Prostate gland (tissue), 2 donors: ENCODE data around the gene OR10D3. TPM values are rescaled to one million over a fixed set of nuclear protein-coding genes. Genes with fewer than 3 reads are reported as not detected.

ENCODE experiments used
- DNase-seq: peaks from one replicate; pipeline ENCODE4 v3.0.0-alpha.2; 2019; ENCODE audit warnings: low spot score
- H3K27ac ChIP-seq, 2 donors: fragments of 200-600 bp; sonication (generic); 2 replicates each; pipeline ENCODE4 v1.5.1; 2017 to 2019
- H3K27me3 ChIP-seq: fragments of 200-600 bp; sonication (generic); replicated peaks from 2 replicates; pipeline ENCODE4 v1.5.1; 2019; ENCODE audit not compliant: insufficient read depth
- H3K36me3 ChIP-seq, 2 donors: fragments of 200-600 bp; sonication (generic); 1 replicate in 1 of 2; 2 replicates in 1 of 2; pipeline versions ENCODE4 v1.5.1 to v1.8.1; 2017 to 2019
- H3K4me1 ChIP-seq: fragments of 200-600 bp; sonication (generic); replicated peaks from 2 replicates; pipeline ENCODE4 v1.5.1; 2019
- H3K4me3 ChIP-seq, 2 donors: fragments of 200-600 bp; sonication (generic); 2 replicates each; pipeline ENCODE4 v1.5.1; 2017 to 2019
- H3K9me3 ChIP-seq: fragments of 200-600 bp; sonication (generic); 2 replicates; pipeline ENCODE4 v1.5.1; 2017
- CTCF ChIP-seq, 4 experiments: fragments of 200-600 bp in 2 of 4; fragments of 450-650 bp in 2 of 4; sonication (generic) in 2 of 4; IDR thresholded peaks; 1 replicate in 3 of 4; 2 replicates in 1 of 4; pipeline ENCODE4 v1.5.1; 2016 to 2019; ENCODE audit warnings: antibody characterized with exemption in 4 of 4, mild to moderate bottlenecking in 2 of 4, moderate library complexity in 2 of 4
- POLR2A ChIP-seq: fragments of 450-650 bp; IDR thresholded peaks from one replicate; pipeline ENCODE4 v1.6.1; 2016; ENCODE audit warnings: antibody characterized with exemption, mild to moderate bottlenecking
- POLR2AphosphoS5 ChIP-seq: sonication (generic); formaldehyde crosslinking; IDR thresholded peaks from one replicate; pipeline ENCODE4 v1.6.1; 2017; ENCODE audit warnings: antibody characterized with exemption
- WGBS: methylation state at CpG from one replicate; pipeline ENCODE4 v1.1.5; 2018; 5-methylcytosine and 5-hydroxymethylcytosine counted together
- intact Hi-C: fragments of 100-400 bp; cut with DNase I; formaldehyde crosslinking; loops from one replicate; pipeline ENCODE4 v1.14.2; 2022
- total RNA-seq, 2 donors: library from RNA; depleted of rRNA; stranded (reverse); fragments of >200 nt; gene quantifications; one replicate each; pipeline ENCODE4 v1.1.0, GENCODE V29; 2016

The OR10D3 gene
- total RNA-seq, 2 donors from 2014 or later, result not detected

DNA sequence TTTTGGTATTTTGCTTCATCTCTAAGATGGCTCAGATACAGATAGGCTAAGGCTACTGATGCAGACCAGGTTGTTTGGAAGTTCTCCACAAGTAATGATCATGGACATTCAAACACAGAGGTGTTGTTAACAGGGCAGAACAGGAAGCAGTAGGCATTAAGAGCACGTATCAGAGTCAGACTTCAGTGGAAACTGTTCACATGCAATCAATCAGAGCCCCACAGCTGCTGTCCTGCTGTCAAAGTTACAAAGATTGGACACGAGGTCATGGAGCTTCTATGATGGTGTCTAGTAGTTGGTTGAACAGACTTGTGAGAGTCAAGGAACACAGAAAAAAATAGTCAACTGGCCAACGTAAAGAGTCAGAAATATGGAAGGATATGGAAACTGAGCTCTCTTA is 19.8 kb downstream of the OR10D3 start:
- no peaks in the 10 kb centered on the region for H3K36me3 ChIP-seq
- no peaks in the 10 kb centered on the region for H3K9me3 ChIP-seq
- no peak overlapping the region for H3K27ac ChIP-seq
- TF ChIP-seq POLR2AphosphoS5, result no peak
- TF ChIP-seq POLR2A, result no peak
- TF ChIP-seq CTCF (IDR thresholded peaks at IDR 0.05), result no peak
- 55% methylated on average over 3 of the region's 3 CpGs for WGBS
- intact Hi-C loops, result no loop called here
- H3K4me3 ChIP-seq, result no peak overlapping the region
- no peak for DNase-seq
- H3K4me1 ChIP-seq, result no peaks in the 10 kb centered on the region
- H3K27me3 ChIP-seq, result no peaks in the 10 kb centered on the region

DNA sequence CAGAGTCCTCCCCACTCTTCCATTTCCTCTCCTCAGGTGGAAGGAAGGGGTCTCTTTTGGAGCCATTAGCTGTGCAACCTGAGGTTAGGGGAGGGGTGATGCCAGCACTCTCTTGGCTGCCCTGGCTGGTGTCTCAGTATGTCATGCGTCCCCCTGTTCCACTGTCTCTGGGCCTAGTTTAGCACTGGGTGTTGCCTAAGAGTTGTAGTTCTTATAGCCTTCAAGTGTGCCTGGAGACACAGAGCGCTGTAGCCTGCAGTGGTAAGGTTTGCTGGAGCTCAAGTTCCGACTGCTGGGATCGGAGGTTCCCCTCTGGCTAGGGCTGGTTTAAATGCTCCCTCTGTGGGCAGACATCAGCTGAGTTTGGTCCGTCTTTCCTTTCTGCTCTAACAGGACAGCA is 20.9 kb downstream of the OR10D3 start:
- Histone ChIP-seq H3K4me1 (no peaks in the 10 kb centered on the region), H3K4me3 (no peak overlapping the region), H3K9me3 (no peaks in the 10 kb centered on the region), H3K36me3 (no peaks in the 10 kb centered on the region), H3K27ac (no peak overlapping the region), H3K27me3 (no peaks in the 10 kb centered on the region)
- DNase-seq, result no peak
- WGBS, result 90% methylated on average over 5 of the region's 5 CpGs
- TF ChIP-seq CTCF (IDR thresholded peaks at IDR 0.05), result no peak
- TF ChIP-seq POLR2AphosphoS5, result no peak
- no peak for TF ChIP-seq POLR2A
- intact Hi-C loops, result no loop called here

- Histone ChIP-seq H3K4me1 (no peaks in the 10 kb centered on the region), H3K27me3 (no peaks in the 10 kb centered on the region), H3K4me3 (no peak overlapping the region), H3K36me3 (no peaks in the 10 kb centered on the region), H3K9me3 (no peaks in the 10 kb centered on the region), H3K27ac (no peak overlapping the region)
- no peak for TF ChIP-seq CTCF (IDR thresholded peaks at IDR 0.05)
- TF ChIP-seq POLR2A, result no peak
- no peak for TF ChIP-seq POLR2AphosphoS5
- 82% methylated on average over 6 of the region's 6 CpGs for WGBS
- intact Hi-C loops, result no loop called here
- DNase-seq, result no peak
Observed at GRCh38 chr11:124207102-124207792, 24.1 kb downstream of the OR10D3 start.

DNA sequence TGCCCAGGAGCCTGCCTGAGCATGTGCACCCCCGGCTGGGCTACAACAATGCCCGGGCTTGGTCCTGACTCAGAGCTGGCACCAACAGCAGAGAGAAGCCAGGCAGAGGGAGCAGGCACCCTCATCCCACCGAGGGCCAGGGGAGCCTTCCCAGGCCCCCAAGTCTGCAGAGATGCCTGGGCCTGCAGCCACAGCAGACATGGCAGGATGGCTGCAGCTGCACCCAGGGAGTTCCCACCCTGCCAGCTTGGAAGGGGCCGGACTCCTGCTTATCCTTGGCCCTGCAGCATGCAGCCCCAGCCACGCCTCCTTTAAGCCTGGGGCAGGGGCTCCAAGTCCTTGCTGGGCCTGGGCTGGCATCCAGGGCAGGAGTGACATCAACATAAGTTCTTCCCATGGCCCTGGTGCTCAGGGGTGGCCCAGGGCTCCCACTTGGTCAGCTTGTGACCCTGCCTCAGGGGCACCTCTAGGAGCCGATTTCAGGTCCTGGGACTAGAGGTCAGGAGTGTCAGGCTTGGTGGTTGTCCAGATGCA is 26.7 kb downstream of the OR10D3 start:
- Histone ChIP-seq H3K4me3 (no peak overlapping the region), H3K27ac (no peak overlapping the region), H3K4me1 (no peaks in the 10 kb centered on the region), H3K9me3 (no peaks in the 10 kb centered on the region), H3K27me3 (no peaks in the 10 kb centered on the region), H3K36me3 (no peaks in the 10 kb centered on the region)
- TF ChIP-seq POLR2AphosphoS5 (no peak), POLR2A (no peak), CTCF (IDR thresholded peaks at IDR 0.05) (no peak)
- WGBS, result 84% methylated on average over 6 of the region's 6 CpGs
- no peak for DNase-seq
- intact Hi-C loops, result no loop called here

DNA sequence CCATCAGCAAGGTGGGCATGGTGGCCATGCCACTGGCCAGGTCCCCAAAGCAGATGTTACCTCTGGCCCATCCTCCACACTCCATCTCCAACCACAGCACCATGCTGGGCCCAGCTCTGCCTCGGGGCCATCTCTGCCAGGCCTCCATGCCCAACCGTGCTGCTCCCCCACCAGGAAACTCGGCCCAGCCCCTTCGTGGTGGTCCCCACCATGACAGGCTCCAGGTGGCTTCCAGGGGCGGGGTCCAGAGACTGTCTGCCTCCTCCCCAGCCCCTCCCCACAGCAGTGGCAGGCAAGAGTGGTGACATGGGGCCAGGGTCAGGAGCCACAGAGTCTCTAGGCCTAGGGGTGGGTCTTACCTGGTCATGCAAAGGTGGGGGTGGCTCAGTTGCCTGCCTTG is 27.3 kb downstream of the OR10D3 start:
- no peaks in the 10 kb centered on the region for H3K9me3 ChIP-seq
- no peaks in the 10 kb centered on the region for H3K36me3 ChIP-seq
- WGBS, result 72% methylated on average over 5 of the region's 5 CpGs
- no peak overlapping the region for H3K4me3 ChIP-seq
- no peak for TF ChIP-seq POLR2A
- TF ChIP-seq POLR2AphosphoS5, result no peak
- TF ChIP-seq CTCF (IDR thresholded peaks at IDR 0.05), result no peak
- H3K27ac ChIP-seq, result no peak overlapping the region
- H3K27me3 ChIP-seq, result no peaks in the 10 kb centered on the region
- no peak for DNase-seq
- no peaks in the 10 kb centered on the region for H3K4me1 ChIP-seq
- intact Hi-C loops, result no loop called here
